Measurements from ENCODE around the gene SDHB. TPM values are rescaled to one million over a fixed set of nuclear protein-coding genes. Genes with fewer than 3 reads are reported as not detected.

Gene SDHB
- total and polyA plus RNA-seq, 2 of the 8 experiments (the other 6 are each of a cell fraction or from before 2014, with no cell fraction given): 84.0 to 98.7 TPM

DNA sequence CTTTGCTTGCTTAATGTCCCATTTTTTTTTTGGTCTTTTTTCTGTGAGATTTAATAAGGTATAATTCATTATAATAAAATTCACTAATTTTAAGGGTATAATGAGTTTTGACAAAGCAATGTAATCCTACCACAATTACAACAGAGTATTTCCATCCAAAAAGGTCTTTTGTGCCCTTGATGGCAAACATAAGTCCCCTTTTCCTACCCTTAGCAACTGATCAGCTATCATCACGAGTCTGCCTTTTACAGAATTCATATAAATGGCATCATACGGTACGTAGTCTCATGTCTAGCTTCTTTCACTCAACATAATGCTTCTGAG lies 7.5 kb downstream of the SDHB start:
- no peak overlapping the region for H2BK20ac ChIP-seq (ENCODE audit: low read length)
- no peak overlapping the region for H4K8ac ChIP-seq (ENCODE audit: extremely low read depth, insufficient read depth, low read length)
- peaks cover 8 to 36% (median 19%) of the 10 kb centered on the region in 4 experiments for H3K36me3 ChIP-seq (ENCODE audit: control insufficient read depth in 2 of 4, insufficient read depth in 4 of 4, low read length in 3 of 4)
- no peak overlapping the region for H2BK120ac ChIP-seq (replicated peaks; ENCODE audit: low read depth, low read length)
- no peaks in the 10 kb centered on the region for H3K27me3 ChIP-seq (replicated peaks in 1 of 4; ENCODE audit: control insufficient read depth in 3 of 4, extremely low read depth in 1 of 4, insufficient read depth in 3 of 4, low read length in 3 of 4)
- H3K4me3 ChIP-seq (ENCODE audit: extremely low read depth in 1 of 4, insufficient read depth in 2 of 4, low read depth in 3 of 4, low read length in 4 of 4): no peak overlapping the region
- peaks cover 2% of the 10 kb centered on the region; the same call in 1 of the 2 replicates for H3K79me1 ChIP-seq (ENCODE audit: low read depth, low read length)
- no peak overlapping the region for H3K27ac ChIP-seq (ENCODE audit: low read depth, low read length)
- no peak overlapping the region for H3K56ac ChIP-seq (replicated peaks; ENCODE audit: insufficient read length, low read depth, low read length)
- no peak overlapping the region for H3K4ac ChIP-seq (replicated peaks; ENCODE audit: insufficient read length, low read depth, low read length)
- H2BK15ac ChIP-seq (ENCODE audit: low read length): no peak overlapping the region
- no peaks in the 10 kb centered on the region for H3K4me1 ChIP-seq (replicated peaks in 1 of 4; ENCODE audit: control insufficient read depth in 3 of 4, insufficient read depth in 4 of 4, low read length in 3 of 4)
- H2BK12ac ChIP-seq (ENCODE audit: low read depth, low read length): no peak overlapping the region
- no peak overlapping the region for H4K91ac ChIP-seq (replicated peaks; ENCODE audit: insufficient read length, low read length)
- ChIA-PET POLR2A (ENCODE audit: partially characterized antibody) (interaction anchor here (0.9 to 1.3 kb wide), 3 partner anchors 24 to 99 kb away, joined by 3 to 4 read pairs (median 3); no protein-coding TSS in a partner anchor), CTCF (ENCODE audit: partially characterized antibody) (interaction anchor here (0.6 to 7.0 kb wide), 30 partner anchors 9 to 556 kb away, joined by 3 to 95 read pairs (median 4); partner anchors contain the start of gene ATP13A2)
- no peak overlapping the region for H2AFZ ChIP-seq (ENCODE audit: low read length)
- no peak for FAIRE-seq
- no peak overlapping the region for H3K14ac ChIP-seq (ENCODE audit: insufficient read length)
- no peak overlapping the region for H2AK5ac ChIP-seq (ENCODE audit: low read depth, low read length)
- no peak overlapping the region for H3K4me2 ChIP-seq (ENCODE audit: insufficient read depth in 1 of 2, low read depth in 2 of 2, low read length in 2 of 2)
- peaks cover 0 to 1% of the 10 kb centered on the region in 2 experiments for H4K20me1 ChIP-seq (replicated peaks in 1 of 2; ENCODE audit: control insufficient read depth in 1 of 2, insufficient read depth in 2 of 2, low read length in 2 of 2)
- H3K9ac ChIP-seq (replicated peaks in 1 of 4; ENCODE audit: extremely low read depth in 1 of 4, low read depth in 3 of 4, low read length in 3 of 4): no peak overlapping the region
- no peaks in the 10 kb centered on the region for H3K9me3 ChIP-seq (ENCODE audit: insufficient read depth in 2 of 2, low read depth in 1 of 2, low read length in 1 of 2)
- peaks cover 0 to 28% of the 10 kb centered on the region in 2 experiments; a peak in 2 of 4 replicates for H3K79me2 ChIP-seq (ENCODE audit: control insufficient read depth in 1 of 2, insufficient read depth in 2 of 2, low read length in 2 of 2)
- TF ChIP-seq RFX5 (IDR thresholded peaks at IDR 0.05; ENCODE audit: borderline replicate concordance, low read depth, low read length) (no peak), RAD21 (IDR thresholded peaks at IDR 0.05 in 1 of 2, conservative IDR thresholded peaks at IDR 0.05 in 1 of 2; ENCODE audit: low read depth in 2 of 2, low read length in 2 of 2) (no peak), TAF7 (optimal IDR thresholded peaks at IDR 0.05; ENCODE audit: borderline replicate concordance, low read depth, low read length) (no peak), RNF2 (IDR thresholded peaks at IDR 0.05; ENCODE audit: borderline replicate concordance, low read depth, low read length, missing control alignments, poor library complexity, severe bottlenecking) (no peak), YY1 (IDR thresholded peaks at IDR 0.05; ENCODE audit: low read depth, low read length) (no peak), EP300 (IDR thresholded peaks at IDR 0.05; ENCODE audit: borderline replicate concordance in 1 of 2, low read depth in 2 of 2, low read length in 2 of 2) (no peak), RBBP5 (IDR thresholded peaks at IDR 0.05; ENCODE audit: borderline replicate concordance, low read depth, low read length) (no peak), JUND (IDR thresholded peaks at IDR 0.05; ENCODE audit: low read length) (no peak), TAF1 (IDR thresholded peaks at IDR 0.05; ENCODE audit: low read depth, low read length) (no peak), BCL11A (IDR thresholded peaks at IDR 0.05; ENCODE audit: low read depth in 2 of 2, low read length in 2 of 2) (no peak)
- TF ChIP-seq, protein P1, sequence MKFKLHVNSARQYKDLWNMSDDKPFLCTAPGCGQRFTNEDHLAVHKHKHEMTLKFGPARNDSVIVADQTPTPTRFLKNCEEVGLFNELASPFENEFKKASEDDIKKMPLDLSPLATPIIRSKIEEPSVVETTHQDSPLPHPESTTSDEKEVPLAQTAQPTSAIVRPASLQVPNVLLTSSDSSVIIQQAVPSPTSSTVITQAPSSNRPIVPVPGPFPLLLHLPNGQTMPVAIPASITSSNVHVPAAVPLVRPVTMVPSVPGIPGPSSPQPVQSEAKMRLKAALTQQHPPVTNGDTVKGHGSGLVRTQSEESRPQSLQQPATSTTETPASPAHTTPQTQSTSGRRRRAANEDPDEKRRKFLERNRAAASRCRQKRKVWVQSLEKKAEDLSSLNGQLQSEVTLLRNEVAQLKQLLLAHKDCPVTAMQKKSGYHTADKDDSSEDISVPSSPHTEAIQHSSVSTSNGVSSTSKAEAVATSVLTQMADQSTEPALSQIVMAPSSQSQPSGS (IDR thresholded peaks at IDR 0.05; ENCODE audit: low read length): no peak
- no peak overlapping the region for H2BK5ac ChIP-seq (ENCODE audit: low read depth, low read length)
- H3K23me2 ChIP-seq (ENCODE audit: low read depth, low read length): no peaks in the 10 kb centered on the region
- 87% methylated on average over 3 of the region's 3 CpGs; no CpG with 5 or more reads in 1 of the 2 experiments for WGBS, 2 experiments (ENCODE audit: extremely low coverage in 1 of 2, insufficient coverage in 1 of 2, insufficient read length in 1 of 2, insufficient replicate concordance in 2 of 2, low coverage in 1 of 2, low lambda C conversion rate in 2 of 2, missing lambda C conversion rate in 1 of 2)
- H3K18ac ChIP-seq (ENCODE audit: extremely low read depth, low read length): no peak overlapping the region
- H3K23ac ChIP-seq (ENCODE audit: insufficient read length): no peak overlapping the region
- H4K5ac ChIP-seq (ENCODE audit: insufficient read length, low read depth, low read length): no peak overlapping the region
- no peak for DNase-seq (ENCODE audit: low read depth in 1 of 2, low spot score in 2 of 2)
